Spleen (tissue), 7 donors: Measurements from ENCODE around the gene P2RX2.

Experiments used
- CTCF ChIP-seq, 11 experiments: fragments of 200-600 bp in 7 of 11; fragments of 450-650 bp in 4 of 11; sonication (generic) in 4 of 11; IDR thresholded peaks in 8 of 11; conservative IDR thresholded peaks in 3 of 11; 1 replicate in 7 of 11; 2 replicates in 4 of 11; pipeline versions ENCODE4 v1.4.0 to v1.8.0; 2016 to 2021; ENCODE audit warnings: antibody characterized with exemption in 11 of 11, inconsistent platforms in 4 of 11, mild to moderate bottlenecking in 1 of 11
- POLR2A ChIP-seq, 3 donors: fragments of 450-650 bp; IDR thresholded peaks; one replicate each; pipeline ENCODE4 v1.5.1; 2017; ENCODE audit warnings: antibody characterized with exemption in 3 of 3, mild to moderate bottlenecking in 1 of 3
- POLR2AphosphoS5 ChIP-seq, 3 donors: sonication (generic); formaldehyde crosslinking; IDR thresholded peaks; one replicate each; pipeline ENCODE4 v1.5.1; 2017; ENCODE audit warnings: antibody characterized with exemption in 3 of 3
- donor health status: DM: no; HTN: no; CAD: no; lungs with moderate emphysema.
- donor health status: DM: no; HTN: no; CAD: no.
- donor health status: DM: no; HTN: no; CAD: no.

- TF ChIP-seq CTCF (IDR thresholded peaks at IDR 0.05 in 8 of 11, conservative IDR thresholded peaks at IDR 0.05 in 3 of 11) (no peak), POLR2A (IDR thresholded peaks at IDR 0.05) (no peak), POLR2AphosphoS5 (IDR thresholded peaks at IDR 0.05) (no peak)
These were observed 28.3 kb downstream of the P2RX2 start for GRCh38 chr12:132646850-132647249.
